Right ventricle myocardium inferior (tissue), 1 donor: Measurements from ENCODE around the gene DENND1B. TPM values are rescaled to one million over a fixed set of nuclear protein-coding genes. Genes with fewer than 3 reads are reported as not detected.

Experiments used
- ATAC-seq: fragments of 200-7000 bp; cut with Tn5 transposase; one replicate; pipeline ENCODE4 v1.9.1; 2020; ENCODE audit warnings: mild to moderate bottlenecking, moderate library complexity
- DNase-seq: peaks from one replicate; pipeline ENCODE4 v3.0.0; 2021; ENCODE audit errors: missing footprints
- intact Hi-C: fragments of 100-400 bp; cut with DNase I; formaldehyde crosslinking; loops from one replicate; pipeline ENCODE4 v1.11.0; 2022
- total RNA-seq: library from RNA; stranded (reverse); fragmentation: NEBNext Ultra II Directional; extraction: Animal tissue kit (Norgen Biotek cat#: 25700); gene quantifications from one replicate; pipeline ENCODE4 v1.2.1, GENCODE V29; 2021
- donor health status: DM: no; HTN: yes; CAD: no; lungs with severe emphysema.

Gene DENND1B
- total RNA-seq, 1 donor from 2014 or later, result 22.9 TPM

GRCh38 chr1:197464044-197464443 lies 311.2 kb downstream of the DENND1B start:
- no peak for DNase-seq
- peak; percentile 93 for ATAC-seq
- intact Hi-C loops, result no loop called here

GRCh38 chr1:197463142-197463541 lies 312.1 kb downstream of the DENND1B start:
- DNase-seq (no peak), ATAC-seq (no peak)
- intact Hi-C loops, result no loop called here

DNA sequence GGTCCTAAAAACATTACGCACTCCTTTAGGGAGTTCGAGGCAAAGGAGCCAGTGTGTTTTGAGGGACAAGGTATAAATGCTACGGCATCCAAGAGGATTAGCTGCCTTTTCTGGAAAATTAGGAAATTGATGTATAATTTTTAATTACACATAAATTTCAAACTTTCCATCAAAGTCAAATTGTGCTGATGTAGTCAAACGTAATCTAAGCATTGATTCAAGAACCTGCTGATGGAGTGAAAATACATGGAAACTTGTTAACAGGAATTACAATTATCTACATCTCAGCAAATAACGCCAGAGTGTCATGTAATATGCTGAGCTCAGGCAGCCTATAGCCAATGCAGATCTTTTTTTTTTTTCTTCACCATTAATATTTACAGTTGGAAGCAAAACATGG lies 312.7 kb downstream of the DENND1B start:
- no peak for ATAC-seq
- DNase-seq, result no peak
- intact Hi-C loops, result no loop called here

Other genes with a start within 250 kb of the DENND1B start
- gene C1orf53, start 127.2 kb upstream of the DENND1B start, total RNA-seq, result 4.9 TPM
- gene LHX9, start 141.9 kb upstream of the DENND1B start, total RNA-seq, result 0.19 TPM